ENCODE measurements around the gene ASMT.
"Not testable (repeated sequence)": the region's sequence is repeated elsewhere in the genome, so short reads cannot be mapped to it uniquely, and the experiment has no call there.

Gene ASMT

DNA sequence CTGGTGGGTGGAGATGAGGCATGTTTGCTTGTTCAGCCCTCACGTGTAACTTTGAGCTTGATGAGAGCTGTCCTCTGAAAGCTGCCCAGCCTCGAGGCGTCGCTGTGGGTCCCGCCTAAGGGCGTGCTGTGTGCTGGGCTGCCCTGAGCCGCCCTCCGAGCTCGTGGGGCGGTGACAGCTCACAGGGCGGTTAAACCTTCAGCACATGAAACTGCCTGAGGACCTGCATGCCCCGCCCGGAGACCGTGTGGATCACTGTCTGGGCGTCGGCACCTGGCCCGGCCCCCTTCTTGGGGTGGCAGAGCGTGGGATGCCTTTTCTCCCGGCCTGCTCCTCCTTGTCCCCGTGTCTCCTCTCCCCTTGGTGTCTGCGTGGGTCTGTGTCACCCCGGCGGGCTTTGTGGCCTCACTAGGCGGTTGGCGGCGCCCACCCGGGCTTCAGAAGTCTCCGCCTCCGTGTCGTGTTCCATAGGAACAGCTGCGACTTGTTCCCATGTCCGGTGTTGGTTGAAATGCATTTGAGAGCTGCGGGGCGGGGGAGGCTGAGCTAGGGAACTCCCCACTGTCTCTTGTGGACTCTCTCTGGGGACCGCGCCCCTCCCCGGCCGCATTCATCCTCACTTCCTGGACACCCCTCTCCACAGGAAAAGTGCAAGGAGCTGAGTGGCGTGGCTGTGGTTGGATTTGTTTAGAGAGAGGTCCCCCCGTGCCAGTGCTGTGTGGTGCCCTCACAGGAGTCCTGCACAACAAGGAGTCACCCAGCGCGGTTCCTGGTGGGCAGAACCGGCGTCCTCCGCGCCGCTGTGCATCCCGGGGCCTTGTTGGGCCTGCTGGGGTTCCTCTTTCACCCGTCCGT is 16.6 kb upstream of the ASMT start:
- no peak for DNase-seq

- DNase-seq = no peak
These were observed 15.7 kb upstream of the ASMT start for GRCh38 chrX:1598876-1599790.

DNA sequence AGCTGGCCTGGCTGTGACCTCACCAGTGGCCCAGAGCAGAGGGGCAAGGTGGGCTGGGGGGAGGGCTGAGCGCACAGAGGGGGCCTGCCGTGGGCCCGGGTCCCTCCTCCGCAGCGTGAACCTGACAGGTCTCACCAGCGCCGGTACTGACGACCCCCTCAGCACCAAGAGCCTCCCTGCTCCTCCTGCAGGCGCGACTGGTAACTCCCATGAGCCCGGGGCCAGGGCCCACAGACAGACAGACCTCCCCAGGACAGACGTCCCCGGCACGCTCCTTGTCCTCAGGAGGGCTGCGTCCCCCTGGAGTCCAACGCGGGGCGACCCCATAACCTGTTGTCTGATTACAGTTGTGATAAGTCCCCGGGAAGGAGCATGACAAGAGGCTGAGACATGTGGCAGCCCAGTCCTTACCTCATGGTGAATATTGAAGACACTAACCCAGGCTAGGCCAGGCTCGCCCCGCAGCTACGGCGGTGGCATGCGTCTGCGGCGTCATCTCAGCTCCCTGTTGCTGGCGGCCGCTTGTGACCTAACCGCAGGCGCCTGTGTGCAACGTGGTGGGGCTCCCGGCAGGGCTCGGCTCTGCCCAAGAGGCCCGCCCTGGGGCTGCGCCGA is 15.0 kb upstream of the ASMT start:
- no peak for DNase-seq

GRCh38 chrX:1600406-1601050 is 14.3 kb upstream of the ASMT start:
- DNase-seq = no peak

DNA sequence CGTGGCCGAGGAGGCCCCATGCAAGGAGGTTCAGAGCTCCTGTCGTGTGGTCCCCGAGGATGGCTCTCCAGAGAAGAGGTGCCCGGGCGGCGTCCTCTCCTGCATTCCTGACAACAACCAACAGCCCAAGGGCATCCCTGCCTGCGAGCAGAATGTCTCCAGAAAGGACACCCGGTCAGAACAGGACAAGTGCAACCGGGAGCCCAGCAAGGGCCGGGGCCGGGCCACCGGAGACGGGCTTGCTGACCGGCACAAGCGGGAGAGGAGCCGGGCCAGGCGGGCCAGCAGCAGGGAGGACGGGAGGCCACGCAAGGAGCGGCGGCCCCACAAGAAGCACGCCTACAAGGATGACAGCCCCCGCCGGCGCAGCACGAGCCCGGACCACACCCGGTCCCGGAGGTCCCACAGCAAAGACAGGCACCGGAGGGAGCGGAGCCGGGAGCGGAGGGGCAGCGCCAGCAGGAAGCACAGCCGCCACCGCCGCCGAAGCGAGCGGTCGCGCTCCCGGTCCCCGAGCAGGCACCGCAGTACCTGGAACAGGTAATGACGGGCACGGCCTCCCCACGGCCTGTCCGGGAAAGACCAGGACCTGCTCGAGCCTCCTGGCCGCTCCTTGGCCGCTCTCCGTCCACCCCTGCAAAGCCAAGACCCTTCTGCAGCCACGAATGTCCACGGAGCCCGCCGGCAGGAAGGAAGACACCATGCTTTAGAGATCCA is 13.7 kb upstream of the ASMT start:
- DNase-seq = no peak

GRCh38 chrX:1601768-1602085 is 13.1 kb upstream of the ASMT start:
- no peak for DNase-seq

GRCh38 chrX:1602299-1602698 is 12.6 kb upstream of the ASMT start:
- no peak for DNase-seq

GRCh38 chrX:1606496-1606895 is 8.4 kb upstream of the ASMT start:
- no peak for DNase-seq

GRCh38 chrX:1609311-1609710 is 5.5 kb upstream of the ASMT start:
- no peak for DNase-seq

GRCh38 chrX:1609762-1610161 is 5.1 kb upstream of the ASMT start:
- no peak for DNase-seq

GRCh38 chrX:1610166-1610565 is 4.7 kb upstream of the ASMT start:
- DNase-seq = no peak

- no peak for DNase-seq
These were observed 4.1 kb upstream of the ASMT start for GRCh38 chrX:1610736-1611135.

GRCh38 chrX:1612641-1613286 is 2.1 kb upstream of the ASMT start:
- no peak for DNase-seq

- DNase-seq = no peak
These were observed 3.8 kb downstream of the ASMT start for GRCh38 chrX:1618689-1619088.

- DNase-seq = no peak
These were observed 8.8 kb downstream of the ASMT start for GRCh38 chrX:1623691-1624090.

GRCh38 chrX:1624158-1624860 is 9.4 kb downstream of the ASMT start:
- DNase-seq = not testable (repeated sequence)

GRCh38 chrX:1624861-1625215 is 10.0 kb downstream of the ASMT start:
- DNase-seq = not testable (repeated sequence)

DNA sequence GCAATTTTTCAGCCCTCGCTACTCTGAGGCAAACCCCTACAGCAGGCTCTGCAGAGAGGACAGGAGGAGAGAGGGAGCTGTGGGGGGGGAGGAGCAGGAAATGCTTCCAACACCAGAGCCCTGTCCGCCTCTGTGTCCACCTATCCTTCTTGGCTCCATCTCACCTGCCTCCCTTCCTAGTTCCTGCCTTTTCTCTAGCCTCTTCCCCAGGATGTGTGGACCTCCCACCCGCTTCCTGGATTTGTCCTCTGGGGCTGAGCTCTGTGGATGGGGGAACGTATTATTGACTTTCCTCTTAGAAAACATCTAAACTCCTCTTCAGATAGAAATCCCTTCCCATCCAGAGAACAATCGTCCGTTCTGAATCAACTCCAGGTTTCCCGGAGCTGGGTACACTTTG is 14.4 kb downstream of the ASMT start:
- DNase-seq = no peak

DNA sequence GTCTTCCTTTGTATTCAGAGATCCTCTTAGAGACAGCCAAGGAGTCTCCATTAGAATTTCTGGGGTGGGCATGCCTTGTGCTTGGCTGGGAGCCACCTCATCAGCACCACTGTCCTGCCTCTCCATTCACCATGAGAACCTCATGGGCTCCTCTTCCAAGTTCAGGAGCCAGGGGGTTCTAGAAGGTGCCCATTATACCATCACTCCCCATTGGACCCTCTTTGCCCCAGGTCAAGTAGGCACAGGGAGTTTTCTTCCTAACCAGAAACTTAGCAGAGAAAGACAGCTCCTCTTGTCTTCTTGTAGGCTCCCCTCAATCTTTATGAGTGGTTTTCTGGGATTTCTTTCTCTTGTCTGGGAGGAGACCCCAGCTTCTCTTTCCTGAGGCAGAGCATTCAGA is 31.1 kb downstream of the ASMT start:
- DNase-seq = no peak

GRCh38 chrX:1649621-1650020 is 34.8 kb downstream of the ASMT start:
- no peak for DNase-seq
